ENCODE data around the gene CHST1.

- no peak for TF ChIP-seq POLR2A (IDR thresholded peaks at IDR 0.05; ENCODE audit: low read length)
- no peak for TF ChIP-seq GATA1 (IDR thresholded peaks at IDR 0.05; ENCODE audit: low read depth, low read length)
These were observed 12.5 kb upstream of the CHST1 start for GRCh38 chr11:45677770-45678512.

Measured in erythroblast (primary cell).